Retina (tissue), 1 donor: ENCODE data around the gene AUTS2.
A peak's percentile ranks its signal among the peaks of the same experiment; 100 is the strongest.

ENCODE experiments used
- DNase-seq: peaks from one replicate; pipeline ENCODE4 v3.0.0-alpha.2; 2016

Gene AUTS2

GRCh38 chr7:70159121-70159520 is 560.8 kb downstream of the AUTS2 start:
- no peak for DNase-seq

GRCh38 chr7:70165477-70166170 is 567.3 kb downstream of the AUTS2 start:
- DNase-seq = no peak

GRCh38 chr7:70171369-70171920 is 573.2 kb downstream of the AUTS2 start:
- DNase-seq = no peak

- DNase-seq = no peak
These were observed 578.9 kb downstream of the AUTS2 start for GRCh38 chr7:70177166-70177565.

- no peak for DNase-seq
These were observed 579.9 kb downstream of the AUTS2 start for GRCh38 chr7:70178211-70178610.

DNA sequence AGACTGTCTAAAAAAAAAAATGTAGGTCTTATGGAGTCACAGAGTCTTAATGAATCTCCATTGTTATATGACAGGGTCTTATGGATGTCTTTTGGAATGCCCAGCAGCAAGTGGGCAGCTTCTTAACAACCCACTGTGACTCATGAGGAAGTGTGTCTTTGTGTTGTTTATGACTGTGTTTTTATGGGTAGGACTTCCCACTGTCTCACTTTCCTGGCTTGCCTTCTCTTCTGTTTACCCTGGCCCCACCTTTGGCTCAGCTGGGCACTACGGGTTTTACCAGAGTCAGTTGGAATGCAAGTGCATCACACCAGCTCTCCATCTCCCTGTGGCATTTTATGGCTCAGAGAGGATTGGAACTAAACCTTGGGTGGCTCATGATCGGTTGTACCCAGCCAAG is 580.5 kb downstream of the AUTS2 start:
- DNase-seq = no peak

GRCh38 chr7:70182521-70182920 is 584.2 kb downstream of the AUTS2 start:
- no peak for DNase-seq

DNA sequence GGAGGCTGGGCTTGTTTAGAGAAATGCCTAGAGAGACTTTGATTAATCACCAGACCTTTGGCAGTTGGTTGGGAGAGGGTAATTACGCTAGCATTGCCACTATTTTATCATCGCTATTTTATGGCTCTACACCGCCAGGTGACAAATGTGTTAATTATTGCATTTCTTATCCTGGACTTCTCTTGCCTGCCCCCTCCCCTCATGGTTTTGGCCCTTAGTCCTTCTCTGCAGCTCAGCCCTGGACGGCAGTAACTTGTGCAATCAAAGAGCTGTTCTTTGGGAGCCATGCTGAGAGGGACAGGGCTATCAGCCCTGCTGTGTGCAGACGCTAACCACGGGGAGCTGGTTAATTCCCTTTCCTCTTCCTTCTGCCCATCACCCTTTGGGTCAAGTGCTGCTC is 585.0 kb downstream of the AUTS2 start:
- DNase-seq = peak; percentile 17

GRCh38 chr7:70188901-70189650 is 590.8 kb downstream of the AUTS2 start:
- no peak for DNase-seq

- no peak for DNase-seq
These were observed 591.5 kb downstream of the AUTS2 start for GRCh38 chr7:70189776-70190175.

- no peak for DNase-seq
These were observed 592.0 kb downstream of the AUTS2 start for GRCh38 chr7:70190281-70190680.

- peak; percentile 11 for DNase-seq
These were observed 595.2 kb downstream of the AUTS2 start for GRCh38 chr7:70193514-70193913.

DNA sequence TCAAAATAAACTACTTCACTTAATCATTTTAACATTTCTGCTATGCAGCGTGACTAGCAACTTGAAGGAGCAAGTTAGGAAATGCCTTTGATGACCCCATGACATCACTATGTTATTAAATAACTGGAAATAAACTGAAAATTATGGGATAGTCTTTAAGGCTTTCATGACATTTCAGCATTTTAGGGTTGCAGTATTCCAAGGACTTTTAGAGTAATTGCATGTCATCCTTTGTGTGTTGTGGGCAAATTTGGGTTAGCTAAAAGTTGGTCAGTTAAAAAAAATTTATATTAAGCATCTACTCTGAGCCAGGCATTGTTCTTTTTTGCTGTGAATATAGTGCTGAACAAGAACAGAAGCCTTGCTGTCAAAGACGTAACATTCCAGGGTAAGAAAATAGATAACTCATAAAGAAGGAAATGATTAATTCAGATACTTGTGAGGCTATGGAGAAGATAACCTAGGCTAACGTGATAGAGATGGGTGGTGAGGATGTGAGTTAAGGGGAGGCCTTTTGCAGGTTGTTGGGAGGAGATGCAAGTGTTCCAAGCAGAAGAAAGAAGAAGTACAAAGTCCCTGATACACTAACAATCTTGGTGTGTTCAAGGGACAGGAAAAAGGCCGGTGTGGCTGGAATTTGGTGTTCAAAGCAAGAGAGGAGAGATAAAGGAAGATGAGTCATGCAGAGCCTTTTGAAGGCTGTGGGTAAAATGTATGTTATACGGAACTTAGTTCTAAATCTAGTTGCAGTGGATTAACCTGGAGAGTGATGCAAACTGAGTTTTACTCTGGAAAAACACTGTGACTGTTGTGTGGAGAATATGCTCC is 610.2 kb downstream of the AUTS2 start:
- DNase-seq = no peak

GRCh38 chr7:70210200-70210935 is 612.1 kb downstream of the AUTS2 start:
- DNase-seq = no peak

GRCh38 chr7:70210936-70211310 is 612.6 kb downstream of the AUTS2 start:
- no peak for DNase-seq

DNA sequence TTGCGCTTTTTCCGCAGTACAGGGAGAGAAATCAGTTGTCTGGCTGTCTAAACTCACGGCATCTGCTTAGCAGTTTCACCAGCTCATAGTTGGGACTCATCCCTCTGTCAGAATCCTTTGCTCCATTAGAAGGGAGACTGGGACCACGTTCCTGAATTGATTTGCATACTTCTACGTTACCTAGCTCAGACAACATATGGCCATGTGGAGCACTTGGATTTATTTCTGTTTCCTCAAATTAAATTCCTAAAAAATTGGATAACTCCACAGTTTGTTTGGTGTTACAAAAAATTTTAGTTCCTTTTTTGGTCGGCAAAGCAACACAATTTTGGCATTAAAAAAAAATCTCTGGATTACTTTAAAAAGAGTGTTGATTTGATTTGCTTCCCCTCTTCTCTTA is 614.0 kb downstream of the AUTS2 start:
- DNase-seq = no peak

DNA sequence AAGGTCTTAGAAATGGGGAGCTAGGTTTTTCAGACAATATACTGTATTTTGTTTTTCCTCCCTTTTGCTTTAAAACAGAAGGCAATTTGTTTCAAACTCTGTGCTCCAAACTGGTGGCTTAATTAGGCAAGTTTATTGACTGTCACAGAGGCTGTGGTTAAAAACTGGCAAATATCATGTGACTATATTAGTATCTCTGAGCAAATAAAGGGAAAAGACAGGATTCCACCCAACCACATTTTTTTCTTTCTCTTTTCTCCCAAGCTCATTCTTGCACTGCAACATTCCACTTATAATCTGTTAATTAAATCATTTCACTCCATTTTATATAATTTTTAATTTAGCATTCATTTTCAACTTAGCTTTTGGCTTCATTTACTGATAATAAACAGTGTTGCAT is 615.8 kb downstream of the AUTS2 start:
- DNase-seq = no peak

- DNase-seq = no peak
These were observed 617.2 kb downstream of the AUTS2 start for GRCh38 chr7:70215491-70215890.

GRCh38 chr7:70217571-70217970 is 619.3 kb downstream of the AUTS2 start:
- DNase-seq = no peak

- DNase-seq = no peak
These were observed 619.7 kb downstream of the AUTS2 start for GRCh38 chr7:70218006-70218405.

GRCh38 chr7:70219061-70219460 is 620.8 kb downstream of the AUTS2 start:
- DNase-seq = no peak

DNA sequence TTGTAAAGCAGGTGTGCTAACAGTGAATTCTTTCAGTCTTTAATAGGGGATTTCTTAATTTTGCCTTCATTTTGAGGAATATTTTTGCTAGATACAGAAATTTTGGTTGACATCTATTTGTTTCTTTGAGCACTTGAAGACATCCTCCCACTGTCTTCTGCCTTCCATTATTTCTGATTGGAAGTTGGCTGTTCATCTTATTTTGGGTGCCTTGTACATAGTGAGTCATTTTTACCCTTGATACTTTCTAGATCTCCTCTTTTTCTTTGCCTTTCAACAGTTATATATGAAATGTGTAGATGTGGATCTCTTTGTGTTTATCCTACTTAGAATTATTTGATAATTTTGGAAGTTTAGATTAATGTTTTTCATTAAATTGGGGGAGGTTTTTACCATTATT is 631.0 kb downstream of the AUTS2 start:
- no peak for DNase-seq

DNA sequence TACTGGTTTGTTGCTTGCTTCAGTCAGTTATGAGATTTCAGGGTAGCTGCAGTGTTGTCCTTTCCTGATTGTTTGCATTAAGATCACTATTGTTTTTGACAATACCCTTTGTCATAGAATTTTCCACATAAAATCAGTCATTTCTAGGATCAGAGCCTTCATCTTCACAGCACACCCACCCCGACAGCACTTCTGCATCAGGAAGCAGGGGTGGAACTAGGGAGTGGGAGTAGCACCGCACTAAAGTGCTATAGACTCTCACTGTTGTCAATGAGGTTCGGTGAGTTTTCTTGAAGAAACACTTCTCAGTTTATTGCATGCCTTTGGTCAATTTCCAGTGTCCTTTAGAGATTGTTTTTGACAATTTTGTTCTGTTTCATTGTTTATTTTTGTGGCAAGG is 632.5 kb downstream of the AUTS2 start:
- DNase-seq = no peak
